GM19193 (cell line): ENCODE data around the gene SCN3A.

Experiments
- POLR2A ChIP-seq: IDR thresholded peaks from 4 replicates; pipeline ENCODE4 v1.6.1; 2011; ENCODE audit not compliant: insufficient read depth, insufficient read length; ENCODE audit errors: extremely low read depth

Gene SCN3A

DNA sequence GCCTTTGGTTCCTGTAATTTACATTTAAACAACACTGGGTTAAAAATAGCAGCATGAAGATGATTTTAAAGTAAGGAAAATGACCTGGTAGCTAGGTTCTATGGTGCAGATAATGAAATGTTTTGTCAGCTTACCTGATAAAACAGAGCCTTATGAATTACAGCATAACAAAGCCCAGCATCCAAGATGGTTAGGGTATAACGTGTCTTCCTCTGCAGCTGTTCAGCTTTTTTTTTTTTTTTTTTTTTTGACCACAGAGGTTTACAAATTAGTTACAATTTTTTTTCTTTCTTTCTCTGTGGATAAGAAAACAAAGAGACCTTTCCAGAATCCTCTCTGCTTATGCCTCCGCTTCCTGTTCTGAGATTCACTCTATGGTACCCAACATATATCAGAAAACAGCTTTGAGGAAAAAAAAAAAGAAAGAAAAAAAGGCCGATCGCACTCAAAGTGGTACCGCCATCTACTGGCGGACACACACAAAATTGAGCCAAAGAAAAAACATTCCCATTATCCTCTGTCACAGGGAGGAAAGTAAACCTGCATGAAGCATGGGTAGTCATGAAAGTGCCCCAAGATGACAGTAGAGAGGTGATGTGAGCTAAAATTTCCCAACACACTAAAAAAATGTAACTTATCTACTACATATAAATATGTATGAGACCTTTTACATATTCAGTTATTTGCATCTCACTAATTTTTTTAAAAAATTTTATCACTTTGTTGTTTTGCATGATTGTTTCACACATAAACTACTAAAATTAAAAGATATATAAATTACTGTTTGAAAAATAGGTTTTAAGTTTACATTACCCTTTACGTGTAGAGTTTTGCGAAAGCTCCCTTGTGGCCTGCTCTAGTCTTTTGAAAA, at the start of gene SCN3A:
Gene SCN3A (minus strand): TSS at position 362 of the 871 bp plus-strand sequence. CDS start 27,656 bp downstream, outside the sequence.
- no peak for TF ChIP-seq POLR2A

DNA sequence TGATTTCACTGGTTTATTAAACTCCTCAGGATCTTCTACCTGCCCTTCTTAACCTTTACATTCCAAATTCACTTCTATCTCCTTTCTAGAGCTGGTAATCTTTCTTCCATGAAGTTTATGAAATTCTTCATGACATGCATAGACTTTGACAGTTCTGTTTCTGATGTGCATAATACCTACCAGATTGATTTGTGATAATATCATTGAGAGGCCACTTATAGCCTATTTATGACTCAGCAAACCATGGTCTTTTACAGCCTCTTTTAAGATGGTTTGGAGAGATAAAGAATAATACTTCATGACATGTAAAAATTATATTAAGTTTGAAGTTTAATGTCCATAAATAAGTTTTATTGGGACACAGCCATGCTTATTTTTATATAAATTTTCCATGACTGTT, 49.3 kb upstream of the SCN3A start:
- TF ChIP-seq POLR2A = no peak

GRCh38 chr2:165251366-165251765, 47.5 kb upstream of the SCN3A start:
- no peak for TF ChIP-seq POLR2A

GRCh38 chr2:165248238-165248637, 44.4 kb upstream of the SCN3A start:
- no peak for TF ChIP-seq POLR2A

GRCh38 chr2:165245081-165245793, 41.4 kb upstream of the SCN3A start:
- TF ChIP-seq POLR2A = no peak

GRCh38 chr2:165240916-165241315, 37.1 kb upstream of the SCN3A start:
- TF ChIP-seq POLR2A = no peak

GRCh38 chr2:165239856-165240515, 36.1 kb upstream of the SCN3A start:
- TF ChIP-seq POLR2A = no peak

GRCh38 chr2:165239230-165239629, 35.4 kb upstream of the SCN3A start, which contains the start of gene SCN2A:
SCN2A (plus strand) TSS chr2:165239414; CDS start chr2:165295824, 56,410 bp downstream.
- TF ChIP-seq POLR2A = no peak

DNA sequence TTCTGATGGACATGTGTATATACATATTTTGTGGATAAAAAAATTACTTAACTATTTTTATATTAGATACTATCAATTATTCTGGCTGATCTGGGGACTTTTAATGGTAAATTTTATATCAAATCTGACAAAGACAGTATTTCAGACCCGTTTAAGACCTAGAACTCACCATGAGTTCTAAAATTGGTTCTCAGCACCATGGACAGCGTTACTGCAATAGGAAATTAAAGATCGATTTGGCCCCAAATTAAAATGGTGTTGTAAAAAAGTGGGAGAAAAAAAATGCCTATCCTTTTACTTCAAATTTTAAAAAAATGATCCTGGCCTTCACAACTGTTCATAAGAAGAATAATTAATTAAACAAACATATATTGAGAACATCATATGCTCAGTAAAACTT, 34.4 kb upstream of the SCN3A start:
- TF ChIP-seq POLR2A = no peak

DNA sequence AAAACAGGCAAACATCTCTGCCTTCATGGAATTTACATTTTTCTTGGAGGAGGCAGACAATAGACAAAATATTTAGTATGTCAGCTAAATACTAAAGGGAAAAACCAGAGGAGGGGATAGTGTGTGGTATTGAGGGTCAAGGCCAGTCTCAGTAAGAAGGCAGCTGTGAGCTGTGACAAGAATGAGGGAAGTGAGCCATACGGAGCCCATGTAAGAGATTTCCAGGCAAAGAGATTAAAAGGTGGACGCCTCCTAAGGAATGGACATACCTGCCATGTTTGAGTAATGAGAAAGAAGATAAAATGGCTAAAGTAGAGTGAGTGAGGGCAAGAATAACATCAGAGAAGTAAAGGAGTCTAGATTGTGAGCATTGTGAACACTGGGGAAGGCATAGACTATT, 33.2 kb upstream of the SCN3A start:
- TF ChIP-seq POLR2A = no peak

DNA sequence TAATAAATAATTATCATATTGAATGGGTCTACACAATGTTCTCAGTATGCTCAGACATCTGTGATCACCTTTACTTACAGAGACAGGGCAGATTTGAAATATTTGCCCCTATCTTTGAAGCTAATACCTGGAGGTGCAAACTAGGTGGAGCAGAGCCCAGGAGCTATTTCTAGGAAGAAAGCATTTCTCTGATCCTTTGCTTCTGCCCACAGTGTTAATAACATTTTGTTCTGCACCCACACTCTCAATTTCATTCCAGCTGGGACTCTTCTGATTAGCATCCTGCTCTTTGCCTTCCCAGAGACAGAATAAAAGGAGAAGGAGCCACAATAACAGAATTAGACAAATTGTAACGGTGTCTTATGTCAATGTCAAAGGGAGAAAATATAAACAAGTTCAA, 23.7 kb upstream of the SCN3A start:
- TF ChIP-seq POLR2A = no peak

DNA sequence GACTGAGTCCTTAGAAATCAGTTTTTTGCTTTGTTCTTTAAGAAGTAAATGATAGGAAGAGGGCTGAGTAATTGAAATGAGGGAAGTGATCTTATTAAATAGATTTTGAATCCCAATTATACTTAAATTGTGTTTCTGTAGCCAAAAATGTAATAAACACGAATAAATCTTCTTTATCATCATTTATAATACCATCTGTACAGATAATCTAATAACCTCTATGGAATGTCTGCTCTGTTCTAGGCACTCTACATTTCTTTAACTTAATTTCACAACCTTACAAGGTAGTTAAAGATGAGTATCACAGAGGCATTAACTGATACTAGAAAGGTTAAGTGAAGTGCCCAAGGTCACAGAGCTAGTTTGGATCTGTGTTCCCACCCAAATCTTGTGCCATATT, 21.1 kb upstream of the SCN3A start:
- no peak for TF ChIP-seq POLR2A

GRCh38 chr2:165219481-165219880, 15.6 kb upstream of the SCN3A start:
- TF ChIP-seq POLR2A = no peak

DNA sequence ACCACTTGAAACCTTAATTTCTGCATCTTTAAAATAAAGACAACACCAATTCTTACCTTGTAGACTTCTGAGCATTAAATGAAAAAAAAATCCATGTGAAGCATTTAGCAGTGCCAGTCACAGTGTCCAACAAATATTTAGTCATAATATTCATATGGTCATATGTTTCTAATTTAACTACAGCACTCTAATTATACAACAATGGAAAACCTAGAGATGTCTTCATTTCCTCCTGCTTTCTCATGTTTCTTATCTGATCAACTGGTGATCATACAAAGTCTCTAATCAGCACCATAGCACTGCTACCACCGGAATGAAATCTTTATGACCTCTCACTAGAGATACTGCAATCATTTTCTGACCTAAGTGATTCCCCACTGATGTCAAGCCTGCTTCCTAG, 10.2 kb upstream of the SCN3A start:
- TF ChIP-seq POLR2A = no peak

- no peak for TF ChIP-seq POLR2A
Measured at GRCh38 chr2:165208094-165208493, 4.2 kb upstream of the SCN3A start.
